MG63 (cell line): ENCODE results near the gene FMO5. TPM values are rescaled to one million over a fixed set of nuclear protein-coding genes. Genes with fewer than 3 reads are reported as not detected.
"Not testable (repeated sequence)": the region's sequence is repeated elsewhere in the genome, so short reads cannot be mapped to it uniquely, and the experiment has no call there.

Source experiments
- DNase-seq: peaks from one replicate; pipeline ENCODE4 v3.0.0-alpha.2; 2020
- H3K27me3 ChIP-seq: fragments of 250-450 bp; sonication (Bioruptor Pico); 2 replicates; pipeline ENCODE4 v1.5.1; 2020; ENCODE audit warnings: mild to moderate bottlenecking, moderate library complexity
- H3K36me3 ChIP-seq: fragments of 250-450 bp; sonication (Bioruptor Pico); 2 replicates; pipeline ENCODE4 v1.5.1; 2020; ENCODE audit warnings: mild to moderate bottlenecking, moderate library complexity
- H3K4me3 ChIP-seq: fragments of 250-450 bp; sonication (Bioruptor Pico); 2 replicates; pipeline ENCODE4 v1.5.1; 2020; ENCODE audit warnings: mild to moderate bottlenecking, moderate library complexity
- H3K9me3 ChIP-seq: fragments of 250-450 bp; sonication (Bioruptor Pico); 2 replicates; pipeline ENCODE4 v1.5.1; 2020; ENCODE audit warnings: mild to moderate bottlenecking, moderate library complexity
- total RNA-seq: library from RNA; depleted of rRNA; stranded (reverse); fragments of >200 nt; shearing (Covaris generic); gene quantifications from 2 replicates; pipeline ENCODE4 v1.2.3, GENCODE V29; 2014; ENCODE audit warnings: low replicate concordance

The FMO5 gene
- total RNA-seq, 1 experiment from 2014 or later = not detected

GRCh38 chr1:147242449-147243227 is 17.5 kb upstream of the FMO5 start, which contains the start of gene CHD1L:
CHD1L (plus strand) TSS chr1:147242684; CDS start chr1:147242704, 20 bp downstream.
- DNase-seq = peak; percentile 97
- peaks cover 9% of the 10 kb centered on the region for H3K36me3 ChIP-seq
- peak within 1 kb of the TSS; percentile 78 for H3K4me3 ChIP-seq
- no peaks in the 10 kb centered on the region for H3K27me3 ChIP-seq
- peaks cover 3% of the 10 kb centered on the region; the same call in 1 of the 2 replicates for H3K9me3 ChIP-seq

- no peaks in the 10 kb centered on the region for H3K27me3 ChIP-seq
- no peak for DNase-seq
- H3K9me3 ChIP-seq = no peaks in the 10 kb centered on the region; the same call in 1 of the 2 replicates
- peaks cover 9% of the 10 kb centered on the region for H3K36me3 ChIP-seq
- H3K4me3 ChIP-seq = peak overlapping the region; percentile 78
Observed at GRCh38 chr1:147241934-147242448, 16.9 kb upstream of the FMO5 start.

GRCh38 chr1:147240131-147240721 is 15.1 kb upstream of the FMO5 start:
- not testable (repeated sequence) for H3K27me3 ChIP-seq, DNase-seq, H3K9me3 ChIP-seq, H3K36me3 ChIP-seq, H3K4me3 ChIP-seq

- Histone ChIP-seq H3K27me3 (no peaks in the 10 kb centered on the region; the same call in 1 of the 2 replicates), H3K36me3 (no peaks in the 10 kb centered on the region), H3K4me3 (no peak overlapping the region)
Observed at GRCh38 chr1:147238925-147239820, 14.0 kb upstream of the FMO5 start.

GRCh38 chr1:147238053-147238902 is 13.1 kb upstream of the FMO5 start:
- H3K4me3 ChIP-seq = no peak overlapping the region
- no peaks in the 10 kb centered on the region for H3K9me3 ChIP-seq
- no peaks in the 10 kb centered on the region for H3K36me3 ChIP-seq
- DNase-seq = no peak
- no peaks in the 10 kb centered on the region; the same call in 1 of the 2 replicates for H3K27me3 ChIP-seq

More at GRCh38 chr1:147238925-147239820, 14.0 kb upstream of the FMO5 start:
- H3K9me3 ChIP-seq = no peaks in the 10 kb centered on the region
- DNase-seq = no peak

- no peaks in the 10 kb centered on the region; the same call in 1 of the 2 replicates for H3K27me3 ChIP-seq
- H3K36me3 ChIP-seq = no peaks in the 10 kb centered on the region
- H3K4me3 ChIP-seq = no peak overlapping the region
- no peak for DNase-seq
- H3K9me3 ChIP-seq = no peaks in the 10 kb centered on the region
Observed at GRCh38 chr1:147236959-147237791, 12.0 kb upstream of the FMO5 start.

GRCh38 chr1:147236448-147236847 is 11.3 kb upstream of the FMO5 start:
- Histone ChIP-seq H3K27me3 (no peaks in the 10 kb centered on the region; the same call in 1 of the 2 replicates), H3K36me3 (no peaks in the 10 kb centered on the region), H3K4me3 (no peak overlapping the region), H3K9me3 (no peaks in the 10 kb centered on the region)
- no peak for DNase-seq

GRCh38 chr1:147235822-147236221 is 10.7 kb upstream of the FMO5 start:
- no peak for DNase-seq
- H3K36me3 ChIP-seq = no peaks in the 10 kb centered on the region

GRCh38 chr1:147233903-147234302 is 8.8 kb upstream of the FMO5 start:
- H3K9me3 ChIP-seq, H3K36me3 ChIP-seq, DNase-seq, H3K27me3 ChIP-seq, H3K4me3 ChIP-seq: not testable (repeated sequence)

More at GRCh38 chr1:147235822-147236221, 10.7 kb upstream of the FMO5 start:
- Histone ChIP-seq H3K27me3 (no peaks in the 10 kb centered on the region; the same call in 1 of the 2 replicates), H3K9me3 (no peaks in the 10 kb centered on the region), H3K4me3 (no peak overlapping the region)

GRCh38 chr1:147231032-147231431 is 5.9 kb upstream of the FMO5 start:
- not testable (repeated sequence) for H3K27me3 ChIP-seq, H3K9me3 ChIP-seq, H3K36me3 ChIP-seq, DNase-seq, H3K4me3 ChIP-seq

GRCh38 chr1:147223740-147224615 is 1.2 kb downstream of the FMO5 start:
- DNase-seq = no peak
- H3K9me3 ChIP-seq = no peaks in the 10 kb centered on the region
- no peaks in the 10 kb centered on the region for H3K36me3 ChIP-seq
- no peak overlapping the region for H3K4me3 ChIP-seq
- H3K27me3 ChIP-seq = no peaks in the 10 kb centered on the region

- no peak for DNase-seq
- no peaks in the 10 kb centered on the region for H3K9me3 ChIP-seq
- no peak overlapping the region for H3K4me3 ChIP-seq
- no peaks in the 10 kb centered on the region for H3K36me3 ChIP-seq
- no peaks in the 10 kb centered on the region; the same call in 1 of the 2 replicates for H3K27me3 ChIP-seq
Observed at GRCh38 chr1:147218606-147219005, 6.5 kb downstream of the FMO5 start.

GRCh38 chr1:147217141-147217540 is 8.0 kb downstream of the FMO5 start:
- H3K9me3 ChIP-seq = no peaks in the 10 kb centered on the region
- H3K27me3 ChIP-seq = no peaks in the 10 kb centered on the region; the same call in 1 of the 2 replicates
- no peak overlapping the region for H3K4me3 ChIP-seq
- DNase-seq = no peak
- H3K36me3 ChIP-seq = no peaks in the 10 kb centered on the region

GRCh38 chr1:147216124-147216523 is 9.0 kb downstream of the FMO5 start:
- Histone ChIP-seq H3K4me3 (no peak overlapping the region), H3K9me3 (no peaks in the 10 kb centered on the region)

More at GRCh38 chr1:147216124-147216523, 9.0 kb downstream of the FMO5 start:
- H3K27me3 ChIP-seq = no peaks in the 10 kb centered on the region; the same call in 1 of the 2 replicates
- DNase-seq = no peak
- H3K36me3 ChIP-seq = no peaks in the 10 kb centered on the region
